GM23248 (cell line): ENCODE data around the gene ZDHHC13. TPM values are rescaled to one million over a fixed set of nuclear protein-coding genes. Genes with fewer than 3 reads are reported as not detected.

Experiments used
- DNase-seq: peaks from one replicate; pipeline ENCODE4 v3.0.0-alpha.2; 2015
- H2AFZ ChIP-seq: fragments of 200-600 bp; sonication (generic); 2 replicates; pipeline ENCODE4 v1.6.1; 2016; ENCODE audit warnings: antibody characterized with exemption
- H3F3A ChIP-seq: fragments of 200-600 bp; sonication (generic); 2 replicates; pipeline ENCODE4 v1.6.1; 2016; ENCODE audit warnings: mild to moderate bottlenecking, antibody characterized with exemption, mixed run types; ENCODE audit not compliant: insufficient read depth
- H3K27ac ChIP-seq: fragments of 200-600 bp; sonication (generic); 2 replicates; pipeline ENCODE4 v1.5.1; 2016; ENCODE audit warnings: mild to moderate bottlenecking
- H3K27me3 ChIP-seq: fragments of 200-600 bp; sonication (generic); replicated peaks from 2 replicates; pipeline ENCODE4 v1.6.1; 2016; ENCODE audit warnings: mild to moderate bottlenecking; ENCODE audit not compliant: insufficient read depth
- H3K36me3 ChIP-seq: fragments of 200-600 bp; sonication (generic); 2 replicates; pipeline ENCODE4 v1.6.1; 2016; ENCODE audit warnings: low read depth, mild to moderate bottlenecking
- H3K4me1 ChIP-seq: fragments of 200-600 bp; sonication (generic); 2 replicates; pipeline ENCODE4 v1.6.1; 2016; ENCODE audit warnings: mild to moderate bottlenecking; ENCODE audit not compliant: insufficient read depth
- H3K4me2 ChIP-seq: fragments of 200-600 bp; sonication (generic); one replicate; pipeline ENCODE4 v1.6.1; 2016; ENCODE audit warnings: mild to moderate bottlenecking; ENCODE audit not compliant: unreplicated experiment
- H3K4me3 ChIP-seq: fragments of 200-600 bp; sonication (generic); 2 replicates; pipeline ENCODE4 v1.5.1; 2016; ENCODE audit warnings: mild to moderate bottlenecking
- H3K79me2 ChIP-seq: fragments of 200-600 bp; sonication (generic); 2 replicates; pipeline ENCODE4 v1.6.1; 2016; ENCODE audit warnings: mild to moderate bottlenecking; ENCODE audit not compliant: insufficient read depth
- H3K9ac ChIP-seq: fragments of 200-600 bp; sonication (generic); 2 replicates; pipeline ENCODE4 v1.6.1; 2016; ENCODE audit warnings: mild to moderate bottlenecking
- H3K9me2 ChIP-seq: fragments of 200-600 bp; sonication (generic); 2 replicates; pipeline ENCODE4 v1.6.1; 2016; ENCODE audit warnings: mixed run types, mild to moderate bottlenecking, moderate library complexity; ENCODE audit not compliant: insufficient read depth
- H3K9me3 ChIP-seq: fragments of 200-600 bp; sonication (generic); one replicate; pipeline ENCODE4 v1.6.1; 2017; ENCODE audit warnings: low read depth
- H4K20me1 ChIP-seq: fragments of 200-600 bp; sonication (generic); 2 replicates; pipeline ENCODE4 v1.6.0; 2016; ENCODE audit not compliant: insufficient read depth
- EZH2 ChIP-seq: fragments of 200-600 bp; sonication (generic); IDR thresholded peaks from 2 replicates; pipeline ENCODE4 v1.6.1; 2018; ENCODE audit warnings: antibody characterized with exemption, mild to moderate bottlenecking; ENCODE audit not compliant: insufficient read depth, poor library complexity, severe bottlenecking
- EZH2phosphoT487 ChIP-seq: fragments of 200-600 bp; sonication (generic); IDR thresholded peaks from 2 replicates; pipeline ENCODE4 v1.6.1; 2018; ENCODE audit warnings: antibody characterized with exemption, moderate library complexity, mild to moderate bottlenecking, low read depth; ENCODE audit not compliant: insufficient read depth
- WGBS, 2 experiments: methylation state at CpG; one replicate each; pipeline ENCODE4 v1.1.6; 2015 to 2017; ENCODE audit warnings: low lambda C conversion rate in 2 of 2, low coverage in 1 of 2; ENCODE audit errors: missing lambda C conversion rate in 2 of 2; 5-methylcytosine and 5-hydroxymethylcytosine counted together
- in situ Hi-C: fragments of 300-500 bp; cut with MboI; formaldehyde crosslinking; loops from 2 replicates; pipeline ENCODE4 v1.15.0; 2020
- polyA plus RNA-seq: library from polyadenylated mRNA; unstranded; fragments of >200 nt; fragmentation: Nextera tagmentation; extraction: Ambion mirVana; gene quantifications from 2 replicates; pipeline ENCODE4 v1.2.1, GENCODE V29; 2016
- total RNA-seq: library from RNA; depleted of rRNA; stranded (reverse); fragments of >200 nt; shearing (Covaris generic); gene quantifications from 2 replicates; pipeline ENCODE4 v1.2.3, GENCODE V29; 2014

ZDHHC13 gene
- total and polyA plus RNA-seq, 2 experiments from 2014 or later: 10.9 to 12.5 TPM

- Histone ChIP-seq H3F3A (no peaks in the 10 kb centered on the region), H3K36me3 (no peaks in the 10 kb centered on the region), H3K79me2 (no peaks in the 10 kb centered on the region), H3K27ac (no peak overlapping the region), H3K9ac (no peak overlapping the region), H3K4me1 (no peaks in the 10 kb centered on the region), H3K4me3 (no peak overlapping the region), H3K9me2 (no peaks in the 10 kb centered on the region), H4K20me1 (no peaks in the 10 kb centered on the region), H2AFZ (no peak overlapping the region), H3K9me3 (no peaks in the 10 kb centered on the region), H3K4me2 (no peak overlapping the region), H3K27me3 (peaks cover 35% of the 10 kb centered on the region)
- DNase-seq: no peak
- TF ChIP-seq EZH2 (no peak), EZH2phosphoT487 (no peak)
- in situ Hi-C loops: no loop called here
These were observed 5.2 kb upstream of the ZDHHC13 start for GRCh38 chr11:19111809-19112208.

GRCh38 chr11:19116276-19116970 lies 545 bp upstream of the ZDHHC13 start:
- Histone ChIP-seq H3F3A (no peaks in the 10 kb centered on the region), H3K36me3 (no peaks in the 10 kb centered on the region), H3K4me3 (peak overlapping the region; percentile 80), H4K20me1 (no peaks in the 10 kb centered on the region), H3K9me2 (no peaks in the 10 kb centered on the region), H3K9me3 (no peaks in the 10 kb centered on the region), H3K9ac (peak overlapping the region; percentile 74), H3K4me1 (peaks cover 1% of the 10 kb centered on the region; the same call in 1 of the 2 replicates), H3K79me2 (peaks cover 14% of the 10 kb centered on the region; the same call in 1 of the 2 replicates), H3K4me2 (peak overlapping the region; percentile 91), H2AFZ (peak overlapping the region; percentile 92), H3K27ac (no peak overlapping the region), H3K27me3 (peaks cover 9% of the 10 kb centered on the region; the same call in 1 of the 2 replicates)
- in situ Hi-C loops: no loop called here
- 24 to 31% methylated on average over 12 to 16 of the region's 16 CpGs for WGBS, 2 experiments
- no peak for TF ChIP-seq EZH2
- TF ChIP-seq EZH2phosphoT487: no peak
- no peak for DNase-seq

GRCh38 chr11:19117760-19118097 lies 761 bp downstream of the ZDHHC13 start:
- 0 out of 2 replicates have a peak, but pooled peaks cover under 1% of the 10 kb centered on the region for H4K20me1 ChIP-seq
- peak overlapping the region; percentile 80 for H3K4me3 ChIP-seq
- peak overlapping the region; percentile 92 for H2AFZ ChIP-seq
- in situ Hi-C loops: no loop called here
- no peak for TF ChIP-seq EZH2
- no peak for TF ChIP-seq EZH2phosphoT487
- 14 to 20% methylated on average over 7 of the region's 7 CpGs for WGBS, 2 experiments
- peaks cover 6% of the 10 kb centered on the region; the same call in 1 of the 2 replicates for H3K27me3 ChIP-seq
- DNase-seq: no peak
- no peaks in the 10 kb centered on the region for H3F3A ChIP-seq
- peak overlapping the region; percentile 91 for H3K4me2 ChIP-seq
- H3K79me2 ChIP-seq: peaks cover 14% of the 10 kb centered on the region; the same call in 1 of the 2 replicates
- peaks cover 6% of the 10 kb centered on the region; the same call in 1 of the 2 replicates for H3K4me1 ChIP-seq
- no peak overlapping the region for H3K27ac ChIP-seq
- H3K9me3 ChIP-seq: no peaks in the 10 kb centered on the region
- H3K9ac ChIP-seq: peak overlapping the region; percentile 74
- no peaks in the 10 kb centered on the region for H3K36me3 ChIP-seq
- no peaks in the 10 kb centered on the region for H3K9me2 ChIP-seq

GRCh38 chr11:19121646-19122045 lies 4.7 kb downstream of the ZDHHC13 start:
- Histone ChIP-seq H3K4me2 (no peak overlapping the region), H3K27ac (no peak overlapping the region), H3K36me3 (no peaks in the 10 kb centered on the region), H3K9me3 (no peaks in the 10 kb centered on the region), H3K9ac (no peak overlapping the region), H3K4me1 (peaks cover 6% of the 10 kb centered on the region; the same call in 1 of the 2 replicates), H3K79me2 (peaks cover 26% of the 10 kb centered on the region; the same call in 1 of the 2 replicates), H3K27me3 (no peaks in the 10 kb centered on the region), H3K4me3 (no peak overlapping the region), H2AFZ (no peak overlapping the region), H3K9me2 (no peaks in the 10 kb centered on the region), H3F3A (no peaks in the 10 kb centered on the region), H4K20me1 (peaks cover 5% of the 10 kb centered on the region; the same call in 1 of the 2 replicates)
- 24 to 26% methylated on average over 2 of the region's 2 CpGs for WGBS, 2 experiments
- peak; percentile 35 for DNase-seq
- in situ Hi-C loops: no loop called here
- TF ChIP-seq EZH2 (no peak), EZH2phosphoT487 (no peak)
